Measurements from ENCODE around the gene GRIP2.

Gene GRIP2

GRCh38 chr3:14505803-14506500 is 34.2 kb downstream of the GRIP2 start:
- no peak for DNase-seq

DNA sequence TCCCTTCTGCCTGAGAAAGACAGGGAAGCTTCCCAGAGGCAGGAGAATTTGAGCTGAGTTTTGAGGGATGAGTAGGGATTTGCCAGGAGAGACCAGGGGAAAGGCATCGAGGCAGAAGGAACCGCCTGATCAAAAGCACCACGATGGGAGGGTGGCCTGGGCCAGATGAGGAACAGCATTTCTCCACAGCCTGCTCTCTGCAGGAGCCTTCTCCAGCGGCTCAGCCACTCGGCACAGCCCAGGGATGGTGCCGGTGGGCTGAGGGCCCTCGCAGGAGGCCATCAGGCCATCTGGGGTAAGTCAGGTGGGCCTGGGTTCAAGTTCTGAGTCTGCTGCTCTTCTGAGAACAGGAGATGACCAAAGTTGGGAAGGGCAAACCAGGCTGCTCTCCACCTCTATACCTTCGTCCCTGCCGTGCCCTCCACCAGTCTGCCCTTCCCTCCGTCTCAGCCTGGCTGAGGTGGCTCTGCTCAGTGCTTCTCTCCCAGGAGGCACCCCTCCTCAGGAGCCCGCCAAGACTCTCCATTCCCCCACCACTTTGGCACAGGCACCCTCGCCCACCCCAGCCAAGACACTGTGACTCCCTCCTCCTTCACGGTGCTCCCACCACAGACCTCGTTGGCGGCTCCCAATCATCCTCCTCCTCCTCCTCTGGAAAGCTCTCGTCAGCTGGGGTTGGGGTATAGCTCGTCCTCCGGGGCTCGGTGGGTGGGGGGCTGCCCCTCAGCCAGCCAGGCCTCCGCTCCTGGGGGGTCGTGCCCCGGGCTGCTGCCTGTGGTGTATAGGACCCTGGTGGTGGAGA is 34.9 kb downstream of the GRIP2 start:
- DNase-seq = no peak

DNA sequence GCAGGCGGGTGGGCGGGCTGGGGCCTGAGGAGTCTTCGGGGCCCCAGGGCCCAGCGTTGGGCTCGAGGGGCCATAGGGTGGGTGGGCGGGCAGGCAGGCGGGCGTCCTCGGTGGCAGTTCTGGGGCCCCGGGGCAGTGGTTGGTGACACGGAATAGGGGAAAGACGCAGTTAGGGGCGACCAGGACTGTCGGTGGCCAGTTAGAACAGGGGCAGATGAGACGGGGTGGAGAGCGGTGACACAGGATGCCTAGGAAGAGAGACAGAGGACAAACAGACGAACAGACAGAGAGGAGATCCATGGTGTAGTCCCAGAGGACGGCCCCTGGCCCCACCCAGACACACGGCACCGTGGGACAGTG is 36.5 kb downstream of the GRIP2 start:
- no peak for DNase-seq

- DNase-seq = no peak
Measured at GRCh38 chr3:14503033-14503705, 37.0 kb downstream of the GRIP2 start.

- no peak for DNase-seq
Measured at GRCh38 chr3:14502472-14502871, 37.7 kb downstream of the GRIP2 start.

DNA sequence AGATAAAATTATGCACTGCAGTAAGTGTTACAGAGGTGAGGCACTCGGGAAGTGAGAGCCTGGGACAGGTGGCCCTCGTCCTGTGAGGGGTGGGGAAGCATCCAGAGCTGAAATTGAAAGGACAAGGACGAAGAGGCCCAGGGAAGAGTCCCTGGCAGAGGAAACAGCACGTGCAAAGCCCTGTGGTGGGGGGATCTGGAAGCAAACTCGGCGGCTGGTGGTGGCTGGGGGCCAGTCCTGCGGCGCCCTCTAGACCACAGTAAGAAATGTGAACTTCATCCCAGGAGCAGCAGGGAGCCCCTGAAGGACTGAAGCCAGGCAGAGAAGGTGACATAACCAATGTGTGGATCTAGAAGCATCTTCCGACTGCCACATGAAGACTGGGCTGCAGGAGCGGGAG is 42.8 kb downstream of the GRIP2 start:
- no peak for DNase-seq

DNA sequence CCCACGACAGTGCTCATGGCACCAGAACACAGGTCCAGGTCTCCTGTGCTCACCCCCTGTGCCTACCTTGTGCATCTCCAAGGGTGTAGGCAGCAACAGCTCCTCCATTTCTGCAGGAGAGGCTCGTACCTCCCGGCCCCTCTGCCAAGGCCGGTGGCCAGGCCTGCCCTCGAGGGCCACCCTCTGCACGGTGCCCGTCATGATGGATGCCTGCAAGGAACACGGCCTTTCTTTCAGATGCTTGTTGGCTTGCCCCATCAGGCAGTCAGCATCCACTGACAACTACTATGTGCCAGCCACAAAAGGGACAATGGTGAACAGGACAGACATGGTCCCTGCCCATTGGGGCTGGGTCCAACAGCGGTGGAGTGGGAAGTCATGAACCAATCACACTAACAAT is 43.8 kb downstream of the GRIP2 start:
- no peak for DNase-seq

DNA sequence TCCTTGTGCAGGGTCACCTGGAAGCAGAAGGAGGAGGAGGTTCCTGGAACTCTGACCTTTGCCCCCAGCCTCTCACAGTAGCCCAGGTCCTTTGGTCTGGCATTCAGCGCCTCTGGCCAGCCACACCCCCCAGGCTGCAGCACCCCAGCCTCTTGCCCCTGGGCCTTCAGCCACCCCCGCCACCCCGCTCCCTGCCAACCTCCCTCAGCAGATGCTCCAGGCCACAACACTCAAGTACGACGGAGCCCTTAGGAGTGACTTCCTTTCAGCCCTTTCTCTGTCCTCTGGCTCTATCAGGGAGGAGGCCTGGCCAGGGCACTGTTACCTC is 45.2 kb downstream of the GRIP2 start:
- DNase-seq = no peak

GRCh38 chr3:14494279-14494972 is 45.7 kb downstream of the GRIP2 start:
- no peak for DNase-seq

GRCh38 chr3:14492948-14493881 is 46.9 kb downstream of the GRIP2 start:
- no peak for DNase-seq

DNA sequence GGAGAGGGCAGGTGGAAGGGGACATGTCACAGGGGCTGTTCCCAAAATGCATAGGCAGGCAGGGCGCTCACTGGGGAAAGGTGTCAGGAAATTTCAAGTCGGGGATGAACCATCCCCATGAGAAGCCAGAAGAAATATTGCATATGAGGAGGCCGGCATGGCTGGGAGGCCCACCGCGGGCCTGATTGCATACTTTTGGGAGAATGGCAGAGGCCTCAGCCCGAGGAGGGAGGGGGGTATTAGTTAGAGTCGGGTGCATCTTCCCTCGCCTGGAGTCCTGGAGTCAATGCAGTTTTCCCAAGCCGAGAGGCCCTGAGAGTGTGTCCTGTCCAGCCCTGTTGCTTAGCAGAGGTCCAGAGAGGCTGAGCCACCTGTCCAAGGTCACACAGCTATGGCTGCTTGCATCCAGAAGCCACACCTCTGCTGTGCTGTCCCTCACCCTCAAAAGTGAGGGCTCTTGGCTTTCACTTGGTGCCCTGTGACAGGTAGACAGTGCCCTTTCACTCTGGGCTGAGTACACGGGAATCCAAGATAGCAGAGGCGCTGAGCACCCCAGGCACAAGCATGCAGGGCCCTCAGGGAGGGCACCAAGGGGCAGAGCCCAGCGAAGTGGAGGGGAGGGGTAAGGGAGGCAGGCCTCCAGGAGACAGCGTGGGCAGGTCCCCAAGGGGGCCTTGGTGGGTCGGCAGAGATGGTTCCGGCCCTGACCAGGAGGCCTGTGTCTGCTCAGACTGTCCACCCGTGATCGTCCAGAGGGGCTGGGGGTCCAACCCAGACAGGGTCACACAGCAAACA is 48.5 kb downstream of the GRIP2 start:
- DNase-seq = no peak

GRCh38 chr3:14490831-14491230 is 49.3 kb downstream of the GRIP2 start:
- no peak for DNase-seq

DNA sequence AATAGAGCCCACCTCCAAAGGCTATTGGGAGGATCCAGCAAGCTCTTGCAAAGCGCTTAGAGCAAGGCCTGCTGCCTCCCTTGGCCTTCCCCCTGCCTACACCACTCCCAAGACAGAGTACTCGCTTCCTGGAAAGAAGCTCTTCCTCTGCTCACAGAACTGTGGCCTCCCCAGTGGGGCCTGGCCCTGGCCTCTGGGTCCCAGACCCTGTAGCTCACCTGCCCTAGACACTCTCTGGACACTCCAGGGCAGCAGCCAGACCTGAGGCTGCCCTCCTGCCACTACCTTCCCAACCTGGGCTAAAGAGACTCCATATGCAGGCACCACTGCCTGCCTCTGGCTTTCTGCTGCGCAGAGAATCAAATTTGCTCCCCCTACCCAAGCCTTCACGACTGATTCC is 49.9 kb downstream of the GRIP2 start:
- DNase-seq = no peak

GRCh38 chr3:14489641-14490040 is 50.5 kb downstream of the GRIP2 start:
- DNase-seq = no peak

GRCh38 chr3:14488286-14489041 is 51.7 kb downstream of the GRIP2 start:
- no peak for DNase-seq

- no peak for DNase-seq
Measured at GRCh38 chr3:14487821-14488220, 52.3 kb downstream of the GRIP2 start.

DNA sequence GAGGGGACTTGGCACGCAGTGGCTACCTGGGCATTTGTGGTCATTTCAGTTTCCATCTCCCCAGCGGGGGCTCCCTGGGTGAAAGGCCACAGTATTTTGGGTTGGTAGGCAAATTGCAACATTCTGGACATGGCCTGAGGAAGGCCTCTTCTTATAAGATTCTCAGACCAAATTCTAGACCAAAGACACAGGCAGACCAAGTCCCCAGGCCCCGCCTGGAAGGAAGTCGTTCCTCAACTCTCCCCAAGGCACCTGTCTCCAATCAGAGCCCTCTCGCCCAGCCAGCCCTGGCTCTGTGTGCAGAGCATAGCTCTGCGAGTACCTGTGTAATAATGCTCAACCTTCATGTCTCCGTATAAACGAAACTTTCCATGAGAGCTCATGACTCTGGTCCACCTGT is 53.1 kb downstream of the GRIP2 start:
- DNase-seq = no peak

DNA sequence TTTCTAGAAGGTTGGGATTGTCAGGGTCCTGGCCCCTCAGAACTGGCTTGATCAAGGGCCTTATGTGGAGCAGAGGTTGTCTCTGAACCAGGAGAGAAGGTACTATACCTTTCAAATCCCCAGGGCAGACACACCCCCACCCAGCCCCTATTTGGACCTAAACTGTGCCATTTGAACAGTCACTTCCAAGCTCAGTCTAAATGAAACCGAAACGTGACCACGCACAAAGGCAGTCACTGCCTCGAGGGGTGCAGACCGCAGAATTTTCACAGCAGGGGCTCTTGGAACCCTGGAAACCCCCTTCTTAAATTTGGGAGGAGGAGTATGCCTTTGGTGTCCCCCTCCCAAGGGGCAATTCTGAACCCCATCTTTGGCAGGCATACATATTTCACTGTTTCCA is 53.7 kb downstream of the GRIP2 start:
- DNase-seq = no peak

- no peak for DNase-seq
Measured at GRCh38 chr3:14485981-14486380, 54.2 kb downstream of the GRIP2 start.

DNA sequence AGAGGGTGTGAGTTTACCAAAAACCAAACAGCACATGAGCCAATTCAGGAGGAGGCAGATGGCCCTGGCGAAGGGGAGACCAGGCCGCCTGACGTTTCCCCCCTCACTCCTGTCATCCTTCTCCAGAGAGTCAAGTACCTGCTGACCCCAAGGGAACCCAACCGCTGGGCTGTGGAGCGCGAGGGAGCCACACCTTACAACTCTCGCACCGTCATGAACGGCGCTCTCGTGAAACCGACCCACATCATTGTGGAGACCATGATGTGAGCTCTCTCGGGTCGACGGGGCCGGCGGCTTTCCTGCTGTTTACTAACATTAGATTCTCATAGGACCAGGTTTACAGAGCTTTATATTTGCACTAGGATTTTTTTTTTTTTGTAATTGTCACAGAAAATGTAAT is 55.4 kb downstream of the GRIP2 start:
- no peak for DNase-seq

DNA sequence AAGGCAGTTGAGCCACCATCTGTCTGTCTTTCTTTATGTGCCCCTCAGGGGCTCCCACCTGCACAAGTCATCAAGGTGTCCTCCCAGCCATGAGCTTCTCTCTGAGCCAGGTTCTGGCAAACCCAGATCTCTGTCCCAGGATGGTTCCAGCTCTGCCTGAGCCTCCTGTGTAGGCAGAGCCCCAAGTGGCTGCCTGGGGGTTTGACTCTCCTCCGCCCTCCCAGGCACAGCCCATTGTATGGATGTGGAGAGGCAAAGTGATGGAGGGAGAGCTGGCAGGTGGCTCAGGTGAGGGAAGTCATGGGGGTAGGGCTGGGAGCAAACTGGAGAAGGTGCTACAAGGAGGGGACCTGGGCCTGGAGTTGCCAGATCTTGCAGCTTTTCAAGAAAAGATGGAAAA is 56.9 kb downstream of the GRIP2 start:
- no peak for DNase-seq

Data from C1 segment of cervical spinal cord (tissue), 14 donors.